LHCN-M2 (cell line): ENCODE measurements around the gene MAML2. TPM values are rescaled to one million over a fixed set of nuclear protein-coding genes. Genes with fewer than 3 reads are reported as not detected.
"Not testable (repeated sequence)": the region's sequence is repeated elsewhere in the genome, so short reads cannot be mapped to it uniquely, and the experiment has no call there.

ENCODE experiments used
- DNase-seq: peaks from one replicate; pipeline ENCODE4 v3.0.0-alpha.2; 2012; ENCODE audit warnings: low read depth
- total RNA-seq: library from RNA; depleted of rRNA; stranded (reverse); fragments of >200 nt; gene quantifications from 2 replicates; pipeline ENCODE4 v1.2.3, GENCODE V29; 2014

MAML2 gene
- total RNA-seq, 1 experiment from 2014 or later: 12.1 TPM

DNA sequence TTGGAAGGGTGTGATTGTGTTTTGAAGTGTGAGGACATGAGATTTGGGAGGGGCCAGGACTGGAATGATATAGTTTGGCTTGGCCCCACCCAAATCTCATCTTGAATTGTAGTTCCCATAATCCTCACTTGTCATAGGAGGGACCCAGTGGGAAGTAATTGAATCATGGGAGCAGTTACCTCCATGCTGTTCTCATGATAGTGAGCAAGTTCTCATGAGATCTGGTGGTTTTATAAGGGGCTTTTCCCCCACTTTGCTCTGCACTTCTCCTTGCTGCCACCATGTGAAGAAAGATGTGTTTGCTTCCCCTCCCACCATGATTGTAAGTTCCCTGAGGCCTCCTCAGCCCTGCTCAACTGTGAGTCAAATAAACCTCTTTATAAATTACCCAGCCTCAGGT lies 71.6 kb downstream of the MAML2 start:
- DNase-seq: not testable (repeated sequence)

DNA sequence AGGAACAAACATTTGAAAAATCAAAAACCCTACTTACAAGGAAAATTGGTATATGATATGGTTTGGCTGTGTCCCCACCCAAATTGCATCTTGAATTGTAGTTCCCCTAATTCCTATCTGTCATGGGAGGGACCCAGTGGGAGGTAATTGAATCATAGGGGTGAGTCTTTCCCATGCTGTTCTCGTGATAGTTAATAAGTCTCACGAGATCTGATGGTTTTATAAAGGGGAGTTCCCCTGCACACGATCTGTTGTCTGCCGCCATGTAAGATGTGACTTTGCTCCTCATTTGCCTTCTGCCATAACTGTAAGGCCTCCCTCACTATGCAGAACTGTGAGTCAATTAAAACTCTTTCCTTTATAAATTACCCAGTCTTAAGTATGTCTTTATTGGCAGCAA lies 74.5 kb downstream of the MAML2 start:
- DNase-seq: not testable (repeated sequence)

DNA sequence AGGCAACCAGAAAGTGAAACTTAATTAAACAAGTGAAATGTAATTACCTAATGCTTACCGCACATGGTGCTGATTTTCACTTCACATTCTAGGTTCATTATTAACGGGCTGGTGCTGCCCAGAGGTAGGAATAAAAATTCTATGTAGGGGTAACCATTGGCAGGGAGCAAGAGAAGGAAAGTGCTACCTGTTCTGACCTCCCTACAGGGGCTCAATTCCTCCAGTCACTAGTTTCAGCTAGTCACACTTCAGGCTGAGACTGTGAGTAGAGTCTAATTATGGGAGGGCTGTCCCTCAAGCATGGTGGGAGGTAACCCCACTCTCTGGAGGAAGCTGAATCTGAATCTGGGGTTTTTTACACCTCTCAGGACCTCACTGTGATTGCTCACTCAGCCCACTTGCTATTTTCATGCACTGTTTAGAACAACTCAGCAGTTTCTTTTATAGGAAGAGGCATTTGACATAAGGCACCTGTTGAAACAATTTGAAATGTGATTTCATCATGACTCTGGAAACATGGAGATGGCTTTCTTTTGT lies 75.4 kb downstream of the MAML2 start:
- no peak for DNase-seq

DNA sequence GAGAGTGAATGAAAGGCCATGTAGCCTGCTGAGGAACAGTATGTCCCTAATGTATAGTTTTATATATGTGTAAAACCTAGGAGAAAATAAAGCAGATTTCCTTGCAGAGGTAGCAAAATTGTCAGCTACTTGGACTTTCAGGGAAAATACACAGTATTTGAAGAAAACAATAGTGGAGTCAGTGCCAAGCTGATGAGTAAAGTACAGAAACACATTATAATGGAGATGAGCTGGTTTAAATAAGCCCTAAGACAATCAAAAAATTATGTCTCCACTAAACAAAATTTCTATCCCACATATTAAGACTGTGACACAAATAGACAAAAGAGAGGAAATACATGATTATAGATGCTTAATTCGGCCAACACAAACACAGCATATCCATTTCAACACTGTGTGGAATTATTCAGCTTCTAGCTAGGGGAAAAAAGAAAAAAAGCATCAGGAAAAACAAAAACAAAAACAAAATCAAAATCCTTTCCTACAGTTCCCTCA lies 75.9 kb downstream of the MAML2 start:
- DNase-seq: no peak

DNA sequence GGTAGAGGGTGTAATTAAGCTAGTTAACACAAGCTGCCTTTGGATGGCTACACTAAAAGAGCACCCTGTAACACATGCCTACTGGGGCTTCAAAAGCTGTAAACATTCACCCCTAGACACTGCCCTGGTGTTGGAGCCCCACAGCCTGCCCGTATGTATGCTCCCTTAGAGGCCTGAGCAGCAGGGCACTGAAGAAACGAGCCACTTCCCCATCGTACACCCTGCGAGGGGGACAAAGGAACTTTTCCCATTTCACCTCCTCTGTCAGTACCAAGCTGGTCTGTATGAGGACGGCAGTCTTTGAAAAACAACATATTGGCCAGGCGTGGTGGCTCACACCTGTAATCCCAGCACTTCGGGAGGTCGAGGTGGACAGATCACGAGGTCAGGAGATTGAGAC lies 77.0 kb downstream of the MAML2 start:
- DNase-seq: no peak

DNA sequence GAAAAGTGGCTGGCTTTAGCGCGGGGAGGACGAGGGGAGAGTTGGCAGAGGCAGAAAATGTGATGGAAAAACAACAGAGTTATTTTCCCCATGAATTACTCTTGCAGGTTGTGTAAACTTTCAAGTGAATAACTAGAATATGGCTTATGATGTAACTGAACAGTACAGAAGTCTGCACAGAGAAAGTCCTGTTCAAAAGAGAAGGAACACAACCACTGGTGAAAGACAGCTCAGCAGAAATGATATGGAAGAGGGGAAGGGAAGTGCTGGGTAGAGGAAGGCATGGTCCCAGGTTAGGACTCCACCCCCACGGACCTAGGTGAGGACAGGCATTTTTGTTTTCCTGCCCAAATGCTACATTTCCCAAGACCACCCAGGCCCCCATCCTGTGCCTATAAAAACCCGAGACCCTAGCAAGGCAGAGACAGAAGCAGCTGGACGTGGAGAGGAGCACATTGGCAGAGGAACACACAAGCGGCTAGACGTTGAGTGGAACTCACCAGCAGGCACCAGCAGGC lies 77.7 kb downstream of the MAML2 start:
- no peak for DNase-seq

DNA sequence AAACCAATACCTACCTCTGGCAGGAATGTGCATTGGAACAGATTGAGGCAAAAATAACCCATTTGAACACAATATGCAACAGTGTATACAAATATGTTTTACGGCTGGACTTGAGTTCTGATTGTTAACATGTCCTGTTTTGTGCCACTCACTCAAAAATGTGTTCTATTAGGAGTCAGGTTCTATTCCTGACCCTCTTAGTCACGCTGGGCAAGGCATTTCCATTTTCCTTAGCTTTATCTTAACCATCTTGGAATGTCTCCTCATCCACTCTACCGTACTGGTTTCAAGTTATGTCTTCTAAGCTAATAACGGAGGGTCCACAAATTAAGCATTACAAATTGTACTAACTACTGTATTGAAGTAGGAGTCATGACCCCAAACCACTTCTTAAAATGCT lies 78.6 kb downstream of the MAML2 start:
- no peak for DNase-seq

DNA sequence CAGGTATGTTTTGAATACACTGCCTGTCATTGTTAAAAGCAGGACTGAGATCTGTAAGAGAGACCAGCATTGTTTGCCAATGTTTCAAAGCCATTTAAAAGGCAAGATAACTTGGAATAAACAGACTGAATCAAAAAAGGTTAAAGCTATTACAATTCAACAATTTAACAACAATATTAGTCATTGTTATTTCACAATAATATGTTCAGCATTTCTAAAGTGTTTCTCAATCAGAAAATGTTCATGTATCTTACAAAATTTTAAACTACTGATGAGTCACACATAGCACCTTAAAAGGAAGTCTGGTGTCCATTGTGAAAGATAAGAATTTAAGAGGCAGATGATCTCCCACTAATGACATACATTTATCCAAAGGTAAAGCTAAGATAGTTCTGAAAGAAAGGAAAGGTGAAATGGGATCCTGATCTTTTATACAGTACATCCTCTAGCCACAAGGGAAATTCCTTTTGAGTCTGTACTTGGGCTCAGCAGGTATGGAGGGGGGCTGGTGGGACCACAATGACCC lies 79.7 kb downstream of the MAML2 start:
- peak; percentile 85 for DNase-seq

DNA sequence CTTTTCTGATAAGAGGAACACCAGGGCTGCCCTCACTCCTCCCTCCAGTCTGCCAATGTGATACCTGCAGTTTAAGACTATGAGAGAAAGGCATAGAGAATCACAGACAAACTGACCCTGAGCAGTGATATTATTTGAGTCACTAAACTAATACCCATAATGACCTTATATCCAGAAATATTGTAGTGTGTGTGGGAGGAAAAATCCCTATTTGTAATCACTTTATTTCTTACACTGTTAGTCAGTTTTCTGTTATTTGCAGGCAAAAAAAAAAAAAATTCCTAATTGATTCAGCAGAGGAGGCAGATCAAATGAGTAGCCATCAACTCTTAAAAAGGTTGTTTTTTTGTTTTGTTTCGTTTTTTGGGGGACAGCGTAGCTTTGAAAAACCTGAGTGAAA lies 82.5 kb downstream of the MAML2 start:
- no peak for DNase-seq

DNA sequence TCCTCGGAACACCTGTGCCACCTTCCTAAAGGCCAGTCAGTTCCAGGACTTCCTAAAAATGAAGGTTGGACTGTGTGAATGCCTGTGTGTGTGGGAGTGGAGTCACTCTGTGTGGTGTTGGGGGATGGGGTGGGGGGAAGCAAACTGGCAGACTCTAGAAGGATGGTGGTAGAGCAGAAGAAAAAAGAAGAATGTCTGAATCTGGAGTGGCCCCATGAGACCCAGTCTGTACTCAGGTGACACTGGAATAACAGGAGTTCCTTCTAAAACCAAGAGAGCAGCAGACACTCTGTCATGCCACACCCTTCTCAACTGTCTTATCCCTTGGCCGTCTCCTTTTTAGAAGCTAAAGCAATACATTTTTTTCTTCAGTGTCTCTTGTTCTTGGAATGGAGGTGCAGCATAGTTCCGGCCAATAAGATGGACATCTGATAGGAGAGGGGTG lies 82.9 kb downstream of the MAML2 start:
- no peak for DNase-seq

DNA sequence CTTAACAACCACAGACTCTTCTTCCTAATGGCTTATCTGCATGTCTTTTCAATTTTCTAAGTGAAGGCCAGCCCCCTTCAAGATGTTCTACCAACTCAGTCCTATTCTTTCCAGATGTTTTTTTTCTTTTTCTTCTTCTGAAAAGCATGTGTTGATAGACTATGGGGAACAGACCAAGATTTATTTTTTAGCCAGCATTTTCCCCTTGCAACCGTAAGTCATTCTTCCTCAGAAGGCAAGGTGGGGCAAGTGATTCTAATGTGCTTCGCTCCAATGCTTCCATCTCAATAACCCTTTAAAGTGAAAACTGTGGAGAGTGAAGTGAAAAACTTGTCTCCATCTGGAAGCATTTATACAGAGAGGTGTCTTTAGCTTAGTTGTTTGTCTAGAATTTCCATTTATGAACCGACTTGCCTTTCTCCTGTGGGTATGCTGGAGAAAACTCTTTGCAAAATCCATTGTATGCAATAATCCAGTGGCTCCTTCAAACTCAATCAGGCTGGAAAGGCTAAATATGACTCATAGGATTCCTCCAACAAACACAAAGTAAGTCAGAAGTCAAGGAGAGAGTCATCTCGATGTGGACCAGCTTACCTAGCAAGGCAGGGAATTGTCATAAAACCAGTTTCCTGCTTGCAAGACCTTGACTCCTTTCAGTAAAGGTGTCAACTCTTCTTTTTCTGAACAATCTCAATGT lies 83.7 kb downstream of the MAML2 start:
- peak; percentile 72 for DNase-seq

DNA sequence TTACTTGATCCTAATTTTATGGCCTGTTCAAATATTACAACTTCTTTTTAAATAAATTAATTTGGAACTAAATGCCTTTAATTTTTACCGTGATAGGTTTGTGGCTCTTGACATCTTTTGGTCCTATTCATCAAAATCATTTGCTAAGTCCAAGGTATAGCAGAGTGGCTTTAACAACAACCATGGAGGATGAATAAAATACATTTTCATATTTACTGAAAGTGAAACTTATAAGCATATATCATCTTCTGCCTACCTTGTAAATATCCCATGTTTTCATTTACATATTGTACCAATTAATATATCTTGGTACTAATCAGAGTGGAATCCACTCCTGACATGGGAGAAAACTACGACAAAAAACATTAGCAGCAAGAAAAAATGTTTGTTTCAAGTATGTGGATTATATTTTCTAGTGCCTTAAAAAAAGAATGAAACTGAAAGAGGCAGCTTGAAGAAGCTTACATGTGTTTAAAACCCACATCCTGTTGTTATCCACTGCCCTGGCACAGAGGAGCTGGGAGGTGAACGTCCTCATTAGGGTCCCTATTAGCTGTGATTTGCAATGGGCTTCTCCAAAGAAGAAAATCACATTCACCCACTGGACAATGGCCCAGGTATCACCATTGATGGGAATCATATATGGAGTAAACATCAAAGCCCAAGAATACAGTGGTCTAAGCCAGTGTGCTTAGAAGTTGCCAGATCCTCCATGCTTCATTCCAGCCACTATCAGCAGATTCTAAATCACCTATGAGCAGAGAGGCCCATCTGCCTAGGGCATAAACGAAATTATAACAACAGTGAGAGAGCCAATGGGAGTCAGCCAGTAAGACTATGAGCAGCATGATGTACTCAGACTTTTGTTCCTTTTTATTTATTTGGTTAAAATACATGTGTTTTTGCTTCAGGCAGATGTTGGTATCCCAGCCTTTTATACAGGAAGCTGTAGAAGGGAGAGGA lies 84.7 kb downstream of the MAML2 start:
- DNase-seq: peak; percentile 47

DNA sequence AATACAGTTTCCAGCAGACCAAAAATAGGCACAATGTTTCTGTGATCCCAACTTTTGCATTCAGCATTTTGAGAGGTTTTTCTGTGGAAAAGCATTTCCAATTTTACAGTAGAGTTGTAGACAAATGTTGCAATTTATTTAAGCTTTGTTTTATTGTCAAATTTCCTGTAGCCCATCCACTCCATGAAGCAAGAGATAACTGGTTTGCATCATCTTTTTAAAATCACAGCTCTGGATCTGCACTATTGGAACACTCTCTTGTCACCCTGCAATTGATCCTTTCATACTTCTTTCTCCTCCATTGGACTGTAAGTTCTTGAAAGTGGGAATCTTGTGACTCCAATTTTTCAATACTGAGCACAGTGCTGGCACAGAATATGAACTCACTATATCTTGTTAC lies 86.0 kb downstream of the MAML2 start:
- no peak for DNase-seq

DNA sequence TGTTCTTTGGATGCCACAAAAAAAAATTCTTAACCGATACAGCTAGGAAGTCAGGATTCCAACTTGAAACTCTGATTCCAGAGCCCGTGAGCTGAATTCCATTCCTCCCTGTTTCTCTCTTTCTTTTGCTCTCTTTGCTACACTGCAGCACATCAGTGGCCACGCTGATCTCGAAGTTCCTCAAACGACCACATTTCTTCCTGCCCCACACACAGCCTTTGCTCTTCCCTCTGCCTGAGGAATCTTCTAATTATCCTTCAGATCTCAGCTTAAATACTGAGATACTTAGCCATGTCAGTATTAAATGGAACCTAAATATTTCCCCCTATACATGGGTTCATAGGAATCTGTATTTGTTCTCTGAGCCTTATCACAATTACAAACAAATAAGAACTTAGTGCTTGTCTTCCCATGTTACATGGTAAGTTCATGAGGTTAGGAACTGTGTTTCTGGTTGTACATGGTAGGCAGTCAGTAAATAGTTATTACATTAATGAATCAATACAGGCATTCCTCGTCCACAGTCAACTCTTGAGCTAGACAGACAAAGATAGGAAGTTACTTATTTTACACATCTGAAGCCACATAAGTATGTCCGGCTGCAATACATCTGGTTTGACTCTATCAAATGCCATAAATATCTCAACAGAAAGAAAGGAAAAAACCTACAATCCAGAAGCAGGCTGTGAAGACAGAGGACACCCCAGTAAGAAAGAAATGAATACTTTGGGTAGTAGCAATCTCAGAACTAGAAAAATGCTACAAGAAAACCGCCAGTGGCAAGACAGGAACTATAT lies 86.6 kb downstream of the MAML2 start:
- no peak for DNase-seq

DNA sequence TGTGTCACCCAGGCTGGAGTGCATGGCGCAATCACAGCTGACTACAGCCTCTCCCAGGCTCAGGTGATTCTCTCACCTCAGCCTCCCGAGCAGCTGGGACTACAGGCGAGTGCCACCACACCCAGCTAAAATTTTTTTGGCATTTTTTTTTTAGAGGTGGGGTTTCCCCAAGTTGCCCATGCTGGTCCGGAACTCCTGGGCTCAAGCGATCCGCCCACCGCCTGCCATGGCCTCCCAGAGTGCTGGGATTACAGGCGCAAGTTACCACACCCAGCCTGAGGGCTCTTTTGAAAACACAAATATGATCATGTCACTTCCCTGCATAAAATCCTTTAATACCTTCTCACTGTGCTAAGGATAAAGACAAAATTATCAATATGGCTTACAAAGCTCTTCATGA lies 88.1 kb downstream of the MAML2 start:
- DNase-seq: no peak

DNA sequence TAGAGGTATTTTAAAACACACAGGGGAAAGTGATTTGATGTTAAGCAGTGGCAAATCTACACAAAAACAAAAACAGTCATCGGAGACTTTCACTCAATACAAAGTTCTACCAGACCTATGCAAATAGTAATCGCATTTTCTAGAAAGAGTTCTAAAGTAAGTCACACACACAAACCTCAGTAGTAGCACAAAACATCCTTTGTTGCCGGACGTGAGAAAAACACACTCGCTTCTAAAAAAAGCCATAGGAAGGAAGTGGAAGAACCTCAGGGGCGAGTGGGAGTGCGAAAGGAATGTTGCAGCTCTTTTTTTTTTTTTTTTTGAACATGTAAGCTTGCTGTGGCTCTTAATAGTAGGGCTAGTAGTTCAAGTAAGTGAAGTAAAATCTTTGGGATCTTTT lies 88.9 kb downstream of the MAML2 start:
- peak; percentile 68 for DNase-seq

DNA sequence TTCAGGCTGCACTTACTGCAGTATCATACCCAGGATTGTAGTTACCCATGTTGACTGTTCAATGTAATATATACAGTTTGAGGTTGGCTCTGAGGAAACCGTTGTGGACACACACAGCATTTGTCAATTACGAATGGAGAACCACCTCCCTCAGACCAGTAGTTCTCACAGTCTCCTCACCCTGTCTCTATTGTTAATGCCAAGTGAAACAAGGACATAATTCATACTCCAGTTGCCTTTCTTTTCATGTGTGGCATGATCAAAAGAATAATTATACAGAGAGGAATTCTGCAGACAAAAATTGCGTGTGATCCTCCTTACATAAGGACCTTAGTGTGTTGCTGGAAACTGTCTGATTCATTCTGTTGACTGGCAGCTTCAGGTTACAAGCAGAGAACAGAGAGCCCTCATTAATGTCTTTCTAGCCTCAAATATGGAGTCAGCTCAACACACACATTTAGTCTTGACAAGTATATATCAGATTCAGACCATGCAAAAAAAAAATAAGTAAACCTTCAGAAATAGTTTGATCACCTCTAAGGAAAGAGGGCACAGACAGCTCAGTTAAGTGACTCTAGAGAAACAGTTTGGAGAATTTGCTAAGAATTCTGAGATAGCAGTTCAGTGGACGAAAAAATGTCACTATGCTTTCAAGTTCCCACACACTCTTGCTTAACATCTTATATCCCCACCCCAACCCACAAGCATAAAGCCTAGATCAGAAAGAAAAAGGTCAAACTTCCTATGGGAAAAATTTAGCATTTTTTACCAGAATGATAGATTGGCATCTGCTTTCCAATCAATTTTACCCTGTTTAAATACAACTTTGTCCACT lies 96.1 kb downstream of the MAML2 start:
- peak; percentile 85 for DNase-seq

DNA sequence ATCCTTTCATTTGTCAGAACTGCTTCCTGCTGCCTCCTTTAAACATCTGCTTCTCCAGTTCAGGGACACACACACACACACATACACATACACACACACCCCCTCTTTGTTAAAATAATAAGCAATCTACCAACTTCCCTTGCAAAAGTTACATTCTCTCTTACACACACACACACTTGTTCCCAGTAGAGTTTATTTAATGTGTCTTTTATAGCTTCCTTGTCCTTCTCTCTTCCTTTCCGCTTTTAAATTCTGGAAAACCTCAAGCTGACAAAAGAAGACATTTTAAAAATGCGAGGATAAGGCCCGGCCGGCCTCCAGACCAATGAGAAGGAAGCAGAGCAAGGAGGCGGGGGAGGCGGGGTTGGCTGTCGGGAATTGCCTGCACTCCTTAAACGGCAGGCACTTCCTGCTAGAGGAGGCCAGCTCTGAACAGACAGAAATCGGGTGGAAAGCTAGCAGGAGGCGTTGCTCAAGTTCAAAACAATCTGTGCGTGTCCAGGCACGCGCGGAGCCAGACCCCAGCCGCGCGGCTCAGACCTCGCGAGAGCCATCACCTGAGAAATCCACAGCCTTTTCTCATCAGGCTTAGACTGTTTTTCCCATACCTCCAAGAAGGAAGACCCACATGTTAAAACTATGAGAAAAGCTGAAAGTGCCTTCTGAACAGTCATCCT lies 99.9 kb downstream of the MAML2 start:
- DNase-seq: peak; percentile 96

DNA sequence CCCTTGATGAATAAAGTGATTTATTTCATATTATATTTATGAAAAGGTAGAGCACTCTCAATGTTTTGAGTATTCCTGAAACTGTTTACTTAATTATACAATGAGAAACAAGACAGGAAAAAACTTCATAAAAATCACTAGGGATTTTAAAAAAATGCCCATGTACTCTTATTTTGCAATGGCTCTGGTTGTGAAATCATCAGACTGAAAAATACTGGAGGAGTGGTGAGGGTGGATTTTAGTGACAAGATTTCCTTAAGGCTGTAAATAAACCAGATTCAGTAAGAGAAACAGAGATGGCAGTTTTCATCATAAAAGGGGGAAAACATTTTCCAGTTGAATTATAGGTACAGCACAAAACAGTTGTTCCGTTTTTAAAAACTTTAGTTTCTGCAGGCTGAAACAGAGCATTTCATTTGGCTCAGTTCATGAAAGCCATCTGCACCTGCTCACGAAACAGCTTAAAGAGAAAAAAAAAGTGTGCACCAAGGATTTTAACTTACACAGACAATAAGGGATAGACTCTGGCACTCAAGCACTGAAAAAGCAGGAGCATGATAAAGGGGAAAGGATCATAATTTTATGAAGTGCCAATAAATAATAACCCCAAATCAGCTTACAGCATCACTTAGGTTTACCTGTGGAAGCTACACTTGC lies 100.7 kb downstream of the MAML2 start:
- DNase-seq: peak; percentile 47
